Neural cell (in vitro differentiated cells): ENCODE measurements around the gene SACS. TPM values are rescaled to one million over a fixed set of nuclear protein-coding genes. Genes with fewer than 3 reads are reported as not detected.

Experiments used
- H2AFZ ChIP-seq: fragments of 200-600, 300-800 bp; sonication (generic), shearing (Covaris generic); 2 replicates; pipeline ENCODE4 v1.6.0; 2014; ENCODE audit warnings: low read depth, mild to moderate bottlenecking, antibody characterized with exemption, low read length, moderate library complexity
- H3F3A ChIP-seq: fragments of 200-600 bp; shearing (Covaris generic); 2 replicates; pipeline ENCODE4 v1.6.1; 2016; ENCODE audit warnings: mild to moderate bottlenecking, moderate library complexity, mixed read lengths, antibody characterized with exemption, low read length; ENCODE audit not compliant: insufficient read depth, poor library complexity, severe bottlenecking
- H3K27ac ChIP-seq: fragments of 200-600, 300-800 bp; sonication (generic), shearing (Covaris generic); 2 replicates; pipeline ENCODE4 v1.5.1; 2014; ENCODE audit warnings: mild to moderate bottlenecking, low read length, moderate library complexity
- H3K27me3 ChIP-seq: fragments of 300-800, 200-600 bp; sonication (generic), shearing (Covaris generic); 2 replicates; pipeline ENCODE4 v1.6.0; 2014; ENCODE audit warnings: mild to moderate bottlenecking, low read depth, low read length, moderate library complexity; ENCODE audit not compliant: insufficient read depth
- H3K36me3 ChIP-seq: fragments of 300-800, 200-600 bp; sonication (generic), shearing (Covaris generic); 2 replicates; pipeline ENCODE4 v1.5.1; 2014; ENCODE audit warnings: mild to moderate bottlenecking, antibody characterized with exemption, low read length, moderate library complexity; ENCODE audit not compliant: insufficient read depth
- H3K4me2 ChIP-seq: fragments of 300-800, 200-600 bp; sonication (generic), shearing (Covaris generic); 2 replicates; pipeline ENCODE4 v1.6.0; 2014; ENCODE audit warnings: mild to moderate bottlenecking, low read length
- H3K4me3 ChIP-seq: fragments of 300-800, 200-600 bp; sonication (generic), shearing (Covaris generic); 2 replicates; pipeline ENCODE4 v1.5.1; 2014; ENCODE audit warnings: mild to moderate bottlenecking, low read length, moderate library complexity
- H3K79me2 ChIP-seq: fragments of 200-600 bp; shearing (Covaris generic); replicated peaks from 2 replicates; pipeline ENCODE4 v1.6.0; 2014; ENCODE audit warnings: mild to moderate bottlenecking, low read length, moderate library complexity; ENCODE audit not compliant: insufficient read depth
- H3K9ac ChIP-seq: fragments of 300-800, 200-600 bp; sonication (generic), shearing (Covaris generic); 2 replicates; pipeline ENCODE4 v1.6.1; 2016; ENCODE audit warnings: mild to moderate bottlenecking, low read length, mixed read lengths
- H3K9me2 ChIP-seq: fragments of 200-600 bp; shearing (Covaris generic); 2 replicates; pipeline ENCODE4 v1.6.1; 2016; ENCODE audit warnings: mild to moderate bottlenecking, low read length, mixed read lengths; ENCODE audit not compliant: insufficient read depth
- H3K9me3 ChIP-seq: fragments of 200-600, 300-800 bp; sonication (generic), shearing (Covaris generic); 2 replicates; pipeline ENCODE4 v1.6.1; 2016; ENCODE audit warnings: mild to moderate bottlenecking, mixed run types, low read length, moderate library complexity, mixed read lengths
- H4K20me1 ChIP-seq: fragments of 200-600 bp; shearing (Covaris generic); 2 replicates; pipeline ENCODE4 v1.6.1; 2016; ENCODE audit warnings: mild to moderate bottlenecking, mixed run types; ENCODE audit not compliant: insufficient read depth
- CTCF ChIP-seq: fragments of 450-650 bp; IDR thresholded peaks from 2 replicates; pipeline ENCODE4 v1.5.1; 2014; ENCODE audit warnings: antibody characterized with exemption, mild to moderate bottlenecking, moderate library complexity; ENCODE audit not compliant: poor library complexity, severe bottlenecking
- EP300 ChIP-seq: fragments of 450-650 bp; conservative IDR thresholded peaks from 2 replicates; pipeline ENCODE4 v1.6.1; 2014; ENCODE audit warnings: antibody characterized with exemption, mild to moderate bottlenecking, moderate library complexity; ENCODE audit not compliant: poor library complexity, severe bottlenecking
- EZH2 ChIP-seq: fragments of 200-600, 300-800 bp; shearing (Covaris generic), sonication (generic); IDR thresholded peaks from 2 replicates; pipeline ENCODE4 v1.6.1; 2014; ENCODE audit warnings: antibody characterized with exemption, low read length, borderline replicate concordance, mild to moderate bottlenecking; ENCODE audit not compliant: insufficient read depth, poor library complexity, severe bottlenecking
- MXI1 ChIP-seq: fragments of 450-650 bp; conservative IDR thresholded peaks from 2 replicates; pipeline ENCODE4 v1.6.1; 2014; ENCODE audit warnings: antibody characterized with exemption, mild to moderate bottlenecking; ENCODE audit not compliant: poor library complexity, severe bottlenecking
- POLR2AphosphoS5 ChIP-seq: IDR thresholded peaks from 2 replicates; pipeline ENCODE4 v1.6.1; 2012
- RAD21 ChIP-seq: fragments of 450-650 bp; conservative IDR thresholded peaks from 2 replicates; pipeline ENCODE4 v1.6.1; 2014; ENCODE audit warnings: antibody characterized with exemption, mild to moderate bottlenecking, moderate library complexity
- REST ChIP-seq: IDR thresholded peaks from 2 replicates; pipeline ENCODE4 v1.6.1; 2012; ENCODE audit warnings: borderline replicate concordance
- SMC3 ChIP-seq: fragments of 450-650 bp; conservative IDR thresholded peaks from 2 replicates; pipeline ENCODE4 v1.6.1; 2014; ENCODE audit warnings: antibody characterized with exemption, mild to moderate bottlenecking, moderate library complexity; ENCODE audit not compliant: poor library complexity
- TAF1 ChIP-seq: IDR thresholded peaks from 2 replicates; pipeline ENCODE4 v1.6.1; 2012; ENCODE audit warnings: low read depth
- polyA plus RNA-seq: library from polyadenylated mRNA; depleted of rRNA; stranded (reverse); fragments of >200 nt; gene quantifications from 2 replicates; pipeline ENCODE4 v1.2.3, GENCODE V29; 2014

SACS gene
- polyA plus RNA-seq, 1 donor from 2014 or later = 24.1 TPM

GRCh38 chr13:23450340-23451046, 17.0 kb upstream of the SACS start:
- no peaks in the 10 kb centered on the region for H3K9me3 ChIP-seq
- no peaks in the 10 kb centered on the region for H4K20me1 ChIP-seq
- no peak overlapping the region for H3K9ac ChIP-seq
- no peak overlapping the region for H3K4me2 ChIP-seq
- no peak overlapping the region for H3K27ac ChIP-seq
- no peak overlapping the region for H2AFZ ChIP-seq
- no peak for TF ChIP-seq CTCF
- no peaks in the 10 kb centered on the region for H3K9me2 ChIP-seq
- H3K36me3 ChIP-seq = no peaks in the 10 kb centered on the region
- no peaks in the 10 kb centered on the region for H3K79me2 ChIP-seq
- H3K4me3 ChIP-seq = no peak overlapping the region
- H3K27me3 ChIP-seq = no peaks in the 10 kb centered on the region
- no peaks in the 10 kb centered on the region for H3F3A ChIP-seq

- H3K27me3 ChIP-seq = no peaks in the 10 kb centered on the region
- no peak overlapping the region for H3K4me3 ChIP-seq
- H3K27ac ChIP-seq = no peak overlapping the region
- H3K9me3 ChIP-seq = no peaks in the 10 kb centered on the region
- no peaks in the 10 kb centered on the region for H4K20me1 ChIP-seq
- H3K79me2 ChIP-seq = no peaks in the 10 kb centered on the region
- no peaks in the 10 kb centered on the region for H3K36me3 ChIP-seq
- H3F3A ChIP-seq = no peaks in the 10 kb centered on the region
- no peak overlapping the region for H2AFZ ChIP-seq
- no peak for TF ChIP-seq POLR2AphosphoS5
- no peak for TF ChIP-seq REST
- no peak for TF ChIP-seq MXI1
- no peak for TF ChIP-seq SMC3
- no peak for TF ChIP-seq TAF1
- TF ChIP-seq EP300 = no peak
- TF ChIP-seq RAD21 = no peak
- TF ChIP-seq CTCF = no peak
- TF ChIP-seq EZH2 = no peak
- no peak overlapping the region for H3K4me2 ChIP-seq
- no peaks in the 10 kb centered on the region for H3K9me2 ChIP-seq
- no peak overlapping the region for H3K9ac ChIP-seq
Observed at GRCh38 chr13:23449398-23450162, 16.1 kb upstream of the SACS start.
